Loucy (cell line): ENCODE results near the gene CSGALNACT2.

Source experiments
- H2AFZ ChIP-seq: fragments of 200-600 bp; sonication (generic); 2 replicates; pipeline ENCODE4 v1.6.0; 2016; ENCODE audit warnings: antibody characterized with exemption, mild to moderate bottlenecking, low read length, moderate library complexity
- H3F3A ChIP-seq: fragments of 200-600 bp; 2 replicates; pipeline ENCODE4 v1.6.0; 2016; ENCODE audit warnings: antibody characterized with exemption, low read depth, mild to moderate bottlenecking
- H3K27me3 ChIP-seq: fragments of 200-600 bp; sonication (generic); 2 replicates; pipeline ENCODE4 v1.6.1; 2014; ENCODE audit warnings: low read length, mild to moderate bottlenecking; ENCODE audit not compliant: insufficient read depth, poor library complexity, severe bottlenecking
- H3K36me3 ChIP-seq: fragments of 200-600 bp; sonication (generic); 2 replicates; pipeline ENCODE4 v1.6.1; 2016; ENCODE audit warnings: low read length; ENCODE audit not compliant: insufficient read depth
- H3K4me1 ChIP-seq: fragments of 200-600 bp; sonication (generic); 2 replicates; pipeline ENCODE4 v1.5.1; 2014; ENCODE audit warnings: low read length, mild to moderate bottlenecking; ENCODE audit not compliant: insufficient read depth, poor library complexity, severe bottlenecking
- H3K4me2 ChIP-seq: fragments of 200-600 bp; sonication (generic); 2 replicates; pipeline ENCODE4 v1.6.0; 2014; ENCODE audit warnings: antibody characterized with exemption, low read length, low read depth, mild to moderate bottlenecking; ENCODE audit not compliant: poor library complexity, severe bottlenecking
- H3K4me3 ChIP-seq: fragments of 200-600 bp; sonication (generic); 2 replicates; pipeline ENCODE4 v1.5.1; 2014; ENCODE audit warnings: low read length, mild to moderate bottlenecking, mixed read lengths; ENCODE audit not compliant: poor library complexity, severe bottlenecking
- H3K79me2 ChIP-seq: fragments of 200-600 bp; sonication (generic); 2 replicates; pipeline ENCODE4 v1.6.1; 2014; ENCODE audit warnings: low read length; ENCODE audit not compliant: insufficient read depth
- H3K9ac ChIP-seq: fragments of 200-600 bp; sonication (generic); 2 replicates; pipeline ENCODE4 v1.6.0; 2014; ENCODE audit warnings: mild to moderate bottlenecking, low read depth, low read length, moderate library complexity; ENCODE audit not compliant: poor library complexity, severe bottlenecking
- H3K9me2 ChIP-seq: fragments of 200-600 bp; sonication (generic); replicated peaks from 2 replicates; pipeline ENCODE4 v1.6.1; 2016; ENCODE audit warnings: low read depth, low read length, mixed read lengths
- H3K9me3 ChIP-seq: fragments of 200-600 bp; sonication (generic); 2 replicates; pipeline ENCODE4 v1.6.1; 2014; ENCODE audit warnings: mild to moderate bottlenecking, antibody characterized with exemption, low read length, low read depth; ENCODE audit not compliant: insufficient read depth
- H4K20me1 ChIP-seq: fragments of 200-600 bp; sonication (generic); 2 replicates; pipeline ENCODE4 v1.6.0; 2014; ENCODE audit warnings: antibody characterized with exemption, low read length, mild to moderate bottlenecking; ENCODE audit not compliant: insufficient read depth, poor library complexity, severe bottlenecking
- EZH2phosphoT487 ChIP-seq: fragments of 200-600 bp; IDR thresholded peaks from 2 replicates; pipeline ENCODE4 v1.6.1; 2018; ENCODE audit warnings: antibody characterized with exemption, mild to moderate bottlenecking, moderate library complexity, borderline replicate concordance
- TF ChIP-seq, protein P1 (sequence below): fragments of 200-600 bp; sonication (generic); conservative IDR thresholded peaks from 2 replicates; pipeline ENCODE4 v1.5.1; 2014; ENCODE audit warnings: mild to moderate bottlenecking, antibody characterized with exemption, low read length

Gene CSGALNACT2

GRCh38 chr10:43138021-43138756 lies at the start of gene CSGALNACT2:
Gene CSGALNACT2 (plus strand): TSS chr10:43138445. CDS start chr10:43155150, 16,705 bp downstream.
- Histone ChIP-seq H2AFZ (peak within 1 kb of the TSS; percentile 78), H3K27me3 (no peaks in the 10 kb centered on the region), H3K79me2 (peaks cover 71% of the 10 kb centered on the region), H3K4me2 (peak within 1 kb of the TSS; percentile 88), H3K4me3 (peak within 1 kb of the TSS; percentile 83), H3K36me3 (no peaks in the 10 kb centered on the region), H3F3A (no peaks in the 10 kb centered on the region), H3K9ac (peak within 1 kb of the TSS; percentile 96), H4K20me1 (peaks cover 48% of the 10 kb centered on the region), H3K4me1 (peaks cover 58% of the 10 kb centered on the region), H3K9me2 (no peaks in the 10 kb centered on the region), H3K9me3 (no peaks in the 10 kb centered on the region)
- TF ChIP-seq, protein P1, sequence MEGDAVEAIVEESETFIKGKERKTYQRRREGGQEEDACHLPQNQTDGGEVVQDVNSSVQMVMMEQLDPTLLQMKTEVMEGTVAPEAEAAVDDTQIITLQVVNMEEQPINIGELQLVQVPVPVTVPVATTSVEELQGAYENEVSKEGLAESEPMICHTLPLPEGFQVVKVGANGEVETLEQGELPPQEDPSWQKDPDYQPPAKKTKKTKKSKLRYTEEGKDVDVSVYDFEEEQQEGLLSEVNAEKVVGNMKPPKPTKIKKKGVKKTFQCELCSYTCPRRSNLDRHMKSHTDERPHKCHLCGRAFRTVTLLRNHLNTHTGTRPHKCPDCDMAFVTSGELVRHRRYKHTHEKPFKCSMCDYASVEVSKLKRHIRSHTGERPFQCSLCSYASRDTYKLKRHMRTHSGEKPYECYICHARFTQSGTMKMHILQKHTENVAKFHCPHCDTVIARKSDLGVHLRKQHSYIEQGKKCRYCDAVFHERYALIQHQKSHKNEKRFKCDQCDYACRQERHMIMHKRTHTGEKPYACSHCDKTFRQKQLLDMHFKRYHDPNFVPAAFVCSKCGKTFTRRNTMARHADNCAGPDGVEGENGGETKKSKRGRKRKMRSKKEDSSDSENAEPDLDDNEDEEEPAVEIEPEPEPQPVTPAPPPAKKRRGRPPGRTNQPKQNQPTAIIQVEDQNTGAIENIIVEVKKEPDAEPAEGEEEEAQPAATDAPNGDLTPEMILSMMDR, result peak; percentile 21; the same call in 1 of the 2 replicates
- no peak for TF ChIP-seq EZH2phosphoT487

GRCh38 chr10:43089519-43089918 lies 48.7 kb upstream of the CSGALNACT2 start:
- no peaks in the 10 kb centered on the region for H3K36me3 ChIP-seq
- no peaks in the 10 kb centered on the region for H3K79me2 ChIP-seq
- peaks cover 12% of the 10 kb centered on the region for H3K4me1 ChIP-seq
- no peaks in the 10 kb centered on the region for H4K20me1 ChIP-seq
- no peaks in the 10 kb centered on the region for H3F3A ChIP-seq
- H3K9ac ChIP-seq, result no peak overlapping the region
- H3K27me3 ChIP-seq, result no peaks in the 10 kb centered on the region
- H3K4me2 ChIP-seq, result no peak overlapping the region
- H3K4me3 ChIP-seq, result no peak overlapping the region
- no peaks in the 10 kb centered on the region for H3K9me3 ChIP-seq
- TF ChIP-seq, protein P1, result no peak
- no peak for TF ChIP-seq EZH2phosphoT487
- H3K9me2 ChIP-seq, result no peaks in the 10 kb centered on the region
- no peak overlapping the region for H2AFZ ChIP-seq

DNA sequence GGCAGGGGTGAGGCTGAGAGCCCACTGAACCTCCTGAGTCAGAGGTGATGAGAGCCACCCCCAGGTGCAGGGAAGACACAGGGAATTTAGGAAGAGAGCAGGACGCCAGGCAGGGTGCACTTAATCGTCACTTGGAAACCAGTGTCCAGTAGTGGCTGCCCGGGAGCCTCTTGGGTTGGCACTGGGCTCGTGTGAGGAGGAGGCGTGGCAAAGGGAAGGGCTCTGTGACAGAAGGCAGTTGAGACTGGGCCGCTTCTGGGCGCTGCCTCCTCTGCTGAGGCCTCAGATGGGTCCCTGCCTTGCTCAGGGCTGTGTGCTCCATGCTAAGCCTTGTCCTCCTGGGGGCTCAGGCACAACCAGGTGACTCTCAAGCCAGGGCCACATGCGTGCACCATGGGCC lies 48.1 kb upstream of the CSGALNACT2 start:
- no peaks in the 10 kb centered on the region for H3F3A ChIP-seq
- H3K4me3 ChIP-seq, result no peak overlapping the region
- no peak overlapping the region for H3K9ac ChIP-seq
- no peak overlapping the region for H2AFZ ChIP-seq
- no peak overlapping the region for H3K4me2 ChIP-seq
- H3K9me2 ChIP-seq, result no peaks in the 10 kb centered on the region
- no peaks in the 10 kb centered on the region for H3K79me2 ChIP-seq
- no peak for TF ChIP-seq EZH2phosphoT487
- TF ChIP-seq, protein P1, result no peak
- no peaks in the 10 kb centered on the region for H3K27me3 ChIP-seq
- H4K20me1 ChIP-seq, result no peaks in the 10 kb centered on the region
- no peaks in the 10 kb centered on the region for H3K9me3 ChIP-seq
- H3K4me1 ChIP-seq, result peaks cover 10% of the 10 kb centered on the region
- no peaks in the 10 kb centered on the region for H3K36me3 ChIP-seq
